H9 (cell line): ENCODE data around the gene NEGR1. TPM values are rescaled to one million over a fixed set of nuclear protein-coding genes. Genes with fewer than 3 reads are reported as not detected.

ENCODE experiments used
- DNase-seq: peaks from one replicate; pipeline ENCODE4 v3.0.0-alpha.2; 2017
- H2AFZ ChIP-seq: one replicate; pipeline ENCODE4 v1.6.1; 2013; ENCODE audit warnings: mild to moderate bottlenecking, low read length, control low read depth, moderate library complexity
- H2AK5ac ChIP-seq: 2 replicates; pipeline ENCODE4 v1.6.1; 2013; ENCODE audit warnings: low read length, control low read depth, mixed read lengths; ENCODE audit not compliant: insufficient read length
- H2BK120ac ChIP-seq: one replicate; pipeline ENCODE4 v1.6.1; 2013; ENCODE audit warnings: low read depth, mild to moderate bottlenecking, low read length, control low read depth, inconsistent platforms; ENCODE audit not compliant: poor library complexity, severe bottlenecking
- H2BK12ac ChIP-seq: 2 replicates; pipeline ENCODE4 v1.6.1; 2013; ENCODE audit warnings: low read length, control low read depth, mixed read lengths, low read depth; ENCODE audit not compliant: insufficient read length
- H2BK15ac ChIP-seq: 2 replicates; pipeline ENCODE4 v1.6.1; 2013; ENCODE audit warnings: low read depth, low read length, control low read depth
- H2BK20ac ChIP-seq: one replicate; pipeline ENCODE4 v1.6.1; 2013; ENCODE audit warnings: low read depth, mild to moderate bottlenecking, low read length, control low read depth, inconsistent platforms; ENCODE audit not compliant: poor library complexity, severe bottlenecking
- H2BK5ac ChIP-seq: 2 replicates; pipeline ENCODE4 v1.6.1; 2013; ENCODE audit warnings: low read length, control low read depth, mixed read lengths; ENCODE audit not compliant: insufficient read length
- H3K14ac ChIP-seq: 2 replicates; pipeline ENCODE4 v1.6.1; 2013; ENCODE audit warnings: low read length, control low read depth; ENCODE audit not compliant: insufficient read depth
- H3K18ac ChIP-seq: 2 replicates; pipeline ENCODE4 v1.6.1; 2013; ENCODE audit warnings: low read depth, mild to moderate bottlenecking, mixed read lengths, low read length, control low read depth; ENCODE audit not compliant: insufficient read length
- H3K23ac ChIP-seq: 2 replicates; pipeline ENCODE4 v1.6.1; 2013; ENCODE audit warnings: low read length, control low read depth, mixed read lengths, low read depth; ENCODE audit not compliant: insufficient read length
- H3K23me2 ChIP-seq: 2 replicates; pipeline ENCODE4 v1.6.1; 2013; ENCODE audit warnings: low read depth, mild to moderate bottlenecking, mixed read lengths, low read length, control low read depth; ENCODE audit not compliant: insufficient read length, poor library complexity, severe bottlenecking
- H3K27ac ChIP-seq: 2 replicates; pipeline ENCODE4 v1.5.1; 2013; ENCODE audit warnings: low read length, control low read depth, mixed read lengths, low read depth; ENCODE audit not compliant: insufficient read length
- H3K27me3 ChIP-seq: 2 replicates; pipeline ENCODE4 v1.6.1; 2013; ENCODE audit warnings: low read length, control low read depth, inconsistent platforms; ENCODE audit not compliant: insufficient read depth
- H3K4ac ChIP-seq: 2 replicates; pipeline ENCODE4 v1.6.1; 2013; ENCODE audit warnings: low read depth, mild to moderate bottlenecking, control low read depth, inconsistent platforms, low read length, moderate library complexity
- H3K4me1 ChIP-seq: 2 replicates; pipeline ENCODE4 v1.6.1; 2013; ENCODE audit warnings: low read length, control low read depth, inconsistent platforms; ENCODE audit not compliant: insufficient read depth
- H3K4me2 ChIP-seq: 2 replicates; pipeline ENCODE4 v1.6.1; 2013; ENCODE audit warnings: low read length, control low read depth, mixed read lengths; ENCODE audit not compliant: insufficient read length, insufficient read depth
- H3K56ac ChIP-seq: 2 replicates; pipeline ENCODE4 v1.6.1; 2013; ENCODE audit warnings: low read depth, mild to moderate bottlenecking, mixed read lengths, low read length, control low read depth; ENCODE audit not compliant: insufficient read length
- H3K79me1 ChIP-seq: 2 replicates; pipeline ENCODE4 v1.6.1; 2013; ENCODE audit warnings: low read depth, mild to moderate bottlenecking, moderate library complexity, low read length, control low read depth, inconsistent platforms; ENCODE audit not compliant: insufficient read depth, poor library complexity, severe bottlenecking
- H3K79me2 ChIP-seq: 2 replicates; pipeline ENCODE4 v1.6.1; 2013; ENCODE audit warnings: low read length, control low read depth, inconsistent platforms; ENCODE audit not compliant: insufficient read depth
- H3K9ac ChIP-seq: 2 replicates; pipeline ENCODE4 v1.6.1; 2013; ENCODE audit warnings: low read length, control low read depth, mixed read lengths; ENCODE audit not compliant: insufficient read length; ENCODE audit errors: extremely low read depth
- H3K9me3 ChIP-seq: one replicate; pipeline ENCODE4 v1.6.1; 2013; ENCODE audit warnings: low read depth, low read length, inconsistent platforms; ENCODE audit not compliant: control insufficient read depth
- H3T11ph ChIP-seq: one replicate; pipeline ENCODE4 v1.6.1; 2013; ENCODE audit warnings: mild to moderate bottlenecking, low read length, control low read depth, inconsistent platforms
- H4K20me1 ChIP-seq: one replicate; pipeline ENCODE4 v1.6.1; 2013; ENCODE audit not compliant: control insufficient read depth, insufficient read length, insufficient read depth
- H4K5ac ChIP-seq: 2 replicates; pipeline ENCODE4 v1.6.1; 2013; ENCODE audit warnings: low read depth, mild to moderate bottlenecking, mixed read lengths, low read length, control low read depth; ENCODE audit not compliant: insufficient read length
- H4K8ac ChIP-seq: replicated peaks from 2 replicates; pipeline ENCODE4 v1.6.1; 2013; ENCODE audit warnings: low read length, control low read depth, mixed read lengths, low read depth; ENCODE audit not compliant: insufficient read length
- H4K91ac ChIP-seq: 2 replicates; pipeline ENCODE4 v1.6.1; 2013; ENCODE audit warnings: low read depth, mild to moderate bottlenecking, moderate library complexity, mixed read lengths, low read length, control low read depth; ENCODE audit not compliant: insufficient read length
- H3K27ac Mint-ChIP-seq, 3 experiments: 2 replicates in 2 of 3; 3 replicates in 1 of 3; pipeline ENCODE4 v1.8.0; 2020 to 2021; ENCODE audit warnings: mixed read lengths in 3 of 3, mild to moderate bottlenecking in 1 of 3, moderate library complexity in 1 of 3
- H3K27me3 Mint-ChIP-seq: 2 replicates; pipeline ENCODE4 v1.8.0; 2021; ENCODE audit warnings: low read depth, mild to moderate bottlenecking, moderate library complexity, mixed read lengths
- H3K36me3 Mint-ChIP-seq, 3 experiments: 2 replicates in 2 of 3; 3 replicates in 1 of 3; pipeline ENCODE4 v1.8.0; 2020 to 2021; ENCODE audit warnings: low read depth in 3 of 3, mixed read lengths in 3 of 3; ENCODE audit not compliant: insufficient read depth in 1 of 3
- H3K4me1 Mint-ChIP-seq, 2 experiments: 2 replicates each; pipeline ENCODE4 v1.8.0; 2020; ENCODE audit warnings: mixed read lengths in 2 of 2
- H3K4me3 Mint-ChIP-seq, 2 experiments: 2 replicates in 1 of 2; 3 replicates in 1 of 2; pipeline ENCODE4 v1.8.0; 2020 to 2021; ENCODE audit warnings: mild to moderate bottlenecking in 2 of 2, mixed read lengths in 2 of 2, moderate library complexity in 1 of 2
- H3K9me3 Mint-ChIP-seq, 2 experiments: 2 replicates in 1 of 2; 3 replicates in 1 of 2; pipeline ENCODE4 v1.8.0; 2020; ENCODE audit warnings: mild to moderate bottlenecking in 2 of 2, mixed read lengths in 2 of 2, moderate library complexity in 1 of 2
- WGBS: extraction: QIAGEN DNeasy Blood & Tissue Kit; methylation state at CpG from one replicate; pipeline ENCODE4 v1.1.7; 2013; ENCODE audit warnings: missing lambda C conversion rate, low lambda C conversion rate, mixed read lengths; ENCODE audit not compliant: insufficient read length; ENCODE audit errors: extremely low coverage; 5-methylcytosine and 5-hydroxymethylcytosine counted together
- total RNA-seq: library from RNA; stranded (reverse); gene quantifications from 2 replicates; pipeline ENCODE4 v1.2.1, GENCODE V29; 2021
- TF ChIP-seq, protein P1 (sequence below): fragments of 200-600 bp; sonication (generic); conservative IDR thresholded peaks from 3 replicates; pipeline ENCODE4 v1.8.0; 2021; ENCODE audit warnings: antibody characterized with exemption, mild to moderate bottlenecking

The NEGR1 gene
- total RNA-seq, 1 experiment from 2014 or later = 0.13 TPM

DNA sequence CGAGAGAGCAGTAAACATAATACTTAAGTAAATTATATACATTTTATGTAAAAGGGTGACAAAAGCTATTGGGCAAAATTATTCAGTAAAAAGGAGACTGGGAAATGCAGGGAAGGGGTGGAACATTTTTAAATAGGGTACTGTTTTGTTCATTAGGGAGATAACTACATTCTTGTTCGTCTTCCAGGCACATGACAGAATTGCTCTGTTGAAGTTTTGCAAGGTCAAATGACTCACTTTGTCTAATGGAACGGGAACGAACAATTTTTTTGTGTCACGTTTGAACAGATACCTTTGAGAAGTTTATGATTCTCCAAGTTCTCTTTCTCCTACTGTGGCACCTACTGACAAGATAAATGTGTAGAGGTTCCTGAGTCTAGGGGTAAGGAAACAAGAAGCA lies 819.2 kb downstream of the NEGR1 start:
- peaks cover 26% of the 10 kb centered on the region for H3K27me3 Mint-ChIP-seq
- Histone ChIP-seq H3K27ac (no peak overlapping the region), H2BK12ac (no peak overlapping the region), H2BK5ac (no peak overlapping the region), H2BK15ac (no peak overlapping the region), H3K4ac (no peak overlapping the region), H3K79me2 (no peaks in the 10 kb centered on the region), H3K23me2 (no peaks in the 10 kb centered on the region), H2BK120ac (no peak overlapping the region), H2AK5ac (no peak overlapping the region), H2BK20ac (no peak overlapping the region), H3K23ac (no peak overlapping the region), H3K27me3 (no peaks in the 10 kb centered on the region), H4K91ac (no peak overlapping the region), H4K20me1 (no peaks in the 10 kb centered on the region), H3K4me2 (no peak overlapping the region), H3K9ac (no peak overlapping the region), H3K14ac (no peak overlapping the region), H3K9me3 (no peaks in the 10 kb centered on the region), H3K4me1 (no peaks in the 10 kb centered on the region), H3T11ph (no peak overlapping the region), H3K56ac (no peak overlapping the region), H4K8ac (no peak overlapping the region), H3K18ac (no peak overlapping the region), H4K5ac (no peak overlapping the region), H3K79me1 (no peaks in the 10 kb centered on the region), H2AFZ (no peak overlapping the region)
- no peak for DNase-seq
- no peaks in the 10 kb centered on the region for H3K36me3 Mint-ChIP-seq
- H3K27ac Mint-ChIP-seq = no peak overlapping the region; a peak in 1 of 7 replicates
- WGBS = no CpG with 5 or more reads among the region's 5 CpGs
- peaks cover 24 to 28% of the 10 kb centered on the region in 2 experiments for H3K4me1 Mint-ChIP-seq
- no peak overlapping the region for H3K4me3 Mint-ChIP-seq
- TF ChIP-seq, protein P1, sequence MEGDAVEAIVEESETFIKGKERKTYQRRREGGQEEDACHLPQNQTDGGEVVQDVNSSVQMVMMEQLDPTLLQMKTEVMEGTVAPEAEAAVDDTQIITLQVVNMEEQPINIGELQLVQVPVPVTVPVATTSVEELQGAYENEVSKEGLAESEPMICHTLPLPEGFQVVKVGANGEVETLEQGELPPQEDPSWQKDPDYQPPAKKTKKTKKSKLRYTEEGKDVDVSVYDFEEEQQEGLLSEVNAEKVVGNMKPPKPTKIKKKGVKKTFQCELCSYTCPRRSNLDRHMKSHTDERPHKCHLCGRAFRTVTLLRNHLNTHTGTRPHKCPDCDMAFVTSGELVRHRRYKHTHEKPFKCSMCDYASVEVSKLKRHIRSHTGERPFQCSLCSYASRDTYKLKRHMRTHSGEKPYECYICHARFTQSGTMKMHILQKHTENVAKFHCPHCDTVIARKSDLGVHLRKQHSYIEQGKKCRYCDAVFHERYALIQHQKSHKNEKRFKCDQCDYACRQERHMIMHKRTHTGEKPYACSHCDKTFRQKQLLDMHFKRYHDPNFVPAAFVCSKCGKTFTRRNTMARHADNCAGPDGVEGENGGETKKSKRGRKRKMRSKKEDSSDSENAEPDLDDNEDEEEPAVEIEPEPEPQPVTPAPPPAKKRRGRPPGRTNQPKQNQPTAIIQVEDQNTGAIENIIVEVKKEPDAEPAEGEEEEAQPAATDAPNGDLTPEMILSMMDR = no peak
- H3K9me3 Mint-ChIP-seq = no peaks in the 10 kb centered on the region
